ENCODE results near the gene AGRP.

Gene AGRP

DNA sequence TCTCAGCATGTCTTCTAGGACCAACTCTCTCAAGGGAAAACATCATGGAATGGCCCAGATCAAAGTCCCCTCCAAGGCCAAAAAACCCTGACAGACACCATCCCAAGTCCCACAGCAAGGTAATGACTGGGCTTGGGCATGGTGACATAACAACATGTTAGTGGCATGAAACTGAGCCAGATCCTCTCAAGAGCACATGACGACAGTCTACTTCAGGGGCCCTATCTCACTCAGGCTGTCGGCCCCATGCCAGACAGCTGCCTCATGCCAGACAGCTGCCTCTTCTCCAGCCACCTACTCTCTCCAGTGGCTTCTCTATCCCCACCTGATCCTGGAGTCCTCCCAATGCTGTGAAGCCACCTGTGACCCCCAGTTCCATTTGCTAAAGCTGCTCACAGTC, 34.0 kb downstream of the AGRP start:
- DNase-seq (ENCODE audit: low read depth): no peak
- TF ChIP-seq, protein P1, sequence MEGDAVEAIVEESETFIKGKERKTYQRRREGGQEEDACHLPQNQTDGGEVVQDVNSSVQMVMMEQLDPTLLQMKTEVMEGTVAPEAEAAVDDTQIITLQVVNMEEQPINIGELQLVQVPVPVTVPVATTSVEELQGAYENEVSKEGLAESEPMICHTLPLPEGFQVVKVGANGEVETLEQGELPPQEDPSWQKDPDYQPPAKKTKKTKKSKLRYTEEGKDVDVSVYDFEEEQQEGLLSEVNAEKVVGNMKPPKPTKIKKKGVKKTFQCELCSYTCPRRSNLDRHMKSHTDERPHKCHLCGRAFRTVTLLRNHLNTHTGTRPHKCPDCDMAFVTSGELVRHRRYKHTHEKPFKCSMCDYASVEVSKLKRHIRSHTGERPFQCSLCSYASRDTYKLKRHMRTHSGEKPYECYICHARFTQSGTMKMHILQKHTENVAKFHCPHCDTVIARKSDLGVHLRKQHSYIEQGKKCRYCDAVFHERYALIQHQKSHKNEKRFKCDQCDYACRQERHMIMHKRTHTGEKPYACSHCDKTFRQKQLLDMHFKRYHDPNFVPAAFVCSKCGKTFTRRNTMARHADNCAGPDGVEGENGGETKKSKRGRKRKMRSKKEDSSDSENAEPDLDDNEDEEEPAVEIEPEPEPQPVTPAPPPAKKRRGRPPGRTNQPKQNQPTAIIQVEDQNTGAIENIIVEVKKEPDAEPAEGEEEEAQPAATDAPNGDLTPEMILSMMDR (conservative IDR thresholded peaks at IDR 0.05; ENCODE audit: low read depth, low read length): no peak

DNA sequence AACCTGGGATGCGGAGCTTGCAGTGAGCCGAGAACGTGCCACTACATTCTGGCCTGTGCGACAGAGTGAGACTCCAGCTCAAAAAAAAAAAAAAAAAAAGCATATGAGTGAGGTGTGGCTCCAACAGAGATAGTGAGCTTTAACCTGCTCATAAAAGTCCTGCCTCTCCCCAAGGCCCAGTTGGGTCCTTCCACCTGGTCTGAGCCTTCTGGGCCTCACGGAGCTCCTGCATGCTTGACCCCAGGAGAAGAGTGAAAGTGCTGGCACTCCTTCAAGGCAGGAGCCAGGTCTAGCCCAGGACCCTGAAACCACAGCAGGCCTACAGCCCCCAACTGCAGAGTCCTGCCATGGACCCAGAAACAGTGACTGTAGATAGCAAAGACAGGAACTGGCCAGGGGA, 34.8 kb downstream of the AGRP start:
- no peak for DNase-seq (ENCODE audit: low read depth)
- TF ChIP-seq, protein P1 (conservative IDR thresholded peaks at IDR 0.05; ENCODE audit: low read depth, low read length): no peak
- no peak overlapping the region for H3K4me3 ChIP-seq (ENCODE audit: low read depth, low read length)

More for the DNA sequence above, 34.0 kb downstream of the AGRP start:
- no peak overlapping the region for H3K4me3 ChIP-seq (ENCODE audit: low read depth, low read length)

DNA sequence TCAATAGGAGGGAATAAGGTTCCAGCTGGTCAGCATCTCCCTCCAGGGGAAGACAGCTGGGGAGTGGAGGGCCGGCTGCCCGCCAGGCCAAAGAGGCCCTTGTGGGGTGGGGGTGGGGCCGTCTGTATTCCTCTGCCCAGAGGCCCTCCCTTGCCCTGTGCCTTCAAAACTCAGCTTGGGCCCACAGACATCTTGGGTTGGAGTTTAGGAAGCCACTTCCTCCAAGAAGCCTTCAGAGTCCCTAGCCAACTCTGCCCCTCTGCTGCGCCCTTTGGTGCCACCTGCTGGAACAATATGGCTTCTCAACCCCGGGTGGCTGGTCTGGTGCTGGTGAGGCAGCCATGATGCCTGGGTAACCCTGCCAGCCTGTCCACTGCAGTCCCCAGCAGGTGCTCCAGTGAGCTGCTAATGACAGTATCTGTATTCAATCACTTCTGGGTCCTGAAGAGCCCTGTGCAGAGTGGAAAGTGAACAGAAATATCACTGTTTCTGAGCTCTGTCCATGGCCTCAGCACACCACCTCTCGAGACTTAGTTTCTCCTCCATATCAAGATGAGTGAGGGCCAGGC, 35.8 kb downstream of the AGRP start:
- H3K4me3 ChIP-seq (ENCODE audit: low read depth, low read length): no peak overlapping the region
- peak; percentile 40 for DNase-seq (ENCODE audit: low read depth)
- TF ChIP-seq, protein P1 (conservative IDR thresholded peaks at IDR 0.05; ENCODE audit: low read depth, low read length): peak; percentile 53

DNA sequence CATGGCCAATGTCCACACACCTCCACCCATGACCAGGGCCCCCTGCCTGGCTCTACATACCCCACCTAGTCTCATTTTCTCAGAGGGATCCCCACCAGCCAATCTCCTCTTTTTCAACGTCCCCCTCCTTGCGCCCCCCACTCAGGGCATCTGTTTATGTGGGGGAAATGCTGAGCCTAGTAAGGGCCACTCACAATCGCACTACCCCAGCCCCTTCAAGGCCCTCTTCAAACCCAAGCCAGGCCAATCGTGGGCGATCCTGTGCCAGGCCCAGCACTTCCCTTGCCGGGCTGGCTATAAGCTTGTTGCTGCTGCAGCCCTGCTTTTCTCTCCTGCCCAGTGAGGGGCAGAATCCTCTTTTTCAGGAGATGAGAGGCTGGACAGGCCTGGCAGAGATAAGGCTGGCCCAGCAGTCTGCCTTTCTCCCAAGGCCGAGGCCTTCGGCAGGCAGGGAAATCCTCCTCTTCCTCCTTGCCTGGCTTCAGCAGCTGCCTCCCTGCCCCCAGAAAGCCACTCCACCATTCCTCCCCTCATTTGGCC, 36.3 kb downstream of the AGRP start:
- no peak for DNase-seq (ENCODE audit: low read depth)
- TF ChIP-seq, protein P1 (conservative IDR thresholded peaks at IDR 0.05; ENCODE audit: low read depth, low read length): no peak
- H3K4me3 ChIP-seq (ENCODE audit: low read depth, low read length): no peak overlapping the region

DNA sequence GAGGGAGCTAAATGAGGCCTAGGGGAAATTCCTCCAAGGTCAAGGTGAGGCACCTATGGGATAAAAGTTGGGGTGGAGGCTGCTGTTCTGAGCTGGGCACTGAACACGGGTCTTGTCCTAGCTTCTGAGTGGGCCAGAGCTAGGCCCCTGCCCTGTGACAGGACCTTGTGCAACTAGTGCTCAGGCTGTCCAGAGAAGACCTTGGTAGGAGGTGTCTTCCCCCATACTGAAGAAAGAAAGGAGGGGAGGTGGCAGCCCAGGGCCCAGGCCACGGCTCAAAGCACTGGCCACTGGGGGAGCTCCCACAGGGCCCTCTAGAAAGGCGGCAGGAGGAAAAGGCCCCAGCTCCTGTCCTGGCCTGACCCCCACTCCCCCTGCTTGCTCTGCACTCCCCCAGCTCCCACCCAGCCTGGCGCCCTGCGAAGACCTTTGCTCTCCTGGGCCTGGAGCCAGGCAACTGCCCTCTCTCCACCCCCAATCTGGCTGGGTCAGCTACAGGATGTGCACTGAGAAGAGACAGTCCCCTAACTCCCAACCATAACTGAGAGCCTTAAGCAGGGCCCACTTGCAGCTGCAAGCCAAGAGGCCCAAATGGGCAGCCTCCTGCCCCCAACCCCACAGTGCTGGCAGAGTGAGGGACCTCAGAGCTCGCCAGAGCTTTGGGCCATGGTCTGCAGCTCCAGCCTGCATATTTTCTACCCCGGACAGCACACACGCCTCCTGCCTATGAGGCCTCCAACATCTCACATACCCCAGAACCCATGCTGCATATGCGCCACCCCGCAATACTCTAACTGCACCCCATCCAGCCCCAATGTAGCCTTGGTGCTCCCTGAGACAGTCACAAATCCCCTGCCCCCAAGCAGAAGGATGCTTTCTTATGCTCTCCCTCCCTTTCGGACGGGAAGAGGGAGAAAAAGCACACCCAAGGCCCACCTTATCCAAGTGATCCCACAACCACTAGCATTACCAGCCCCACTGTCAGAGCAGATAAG, 37.1 kb downstream of the AGRP start:
- no peak for DNase-seq (ENCODE audit: low read depth)
- H3K4me3 ChIP-seq (ENCODE audit: low read depth, low read length): no peak overlapping the region

DNA sequence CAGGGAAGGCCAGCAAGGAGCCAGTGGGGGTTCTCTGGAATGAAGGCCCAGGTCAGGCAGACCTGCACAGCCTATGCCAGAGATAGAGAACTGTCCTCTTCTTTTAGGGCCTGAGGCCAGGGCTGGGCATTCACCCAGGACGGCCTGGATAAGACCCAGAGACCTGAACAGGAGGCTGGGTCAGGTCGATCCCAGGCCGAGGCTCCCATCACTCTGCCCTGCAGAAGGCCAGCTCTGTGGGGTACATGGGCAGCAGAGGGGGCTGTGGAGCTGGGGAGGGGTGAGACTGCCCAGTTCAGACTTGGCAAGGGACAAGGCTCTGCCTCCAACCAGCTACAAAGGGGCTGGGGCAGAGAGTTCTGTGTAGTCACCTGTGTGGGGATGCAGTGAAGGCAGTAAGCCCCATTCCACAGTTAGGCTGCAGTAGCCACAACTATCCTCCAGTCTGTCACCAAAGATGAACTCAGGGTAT, 37.9 kb downstream of the AGRP start:
- no peak overlapping the region for H3K4me3 ChIP-seq (ENCODE audit: low read depth, low read length)
- no peak for DNase-seq (ENCODE audit: low read depth)
- TF ChIP-seq, protein P1 (conservative IDR thresholded peaks at IDR 0.05; ENCODE audit: low read depth, low read length): peak; percentile 22

More for the DNA sequence above, 37.1 kb downstream of the AGRP start:
- TF ChIP-seq, protein P1 (conservative IDR thresholded peaks at IDR 0.05; ENCODE audit: low read depth, low read length): peak; percentile 27
